HG02759 (cell line): ENCODE data around the gene USP24.

ENCODE experiments used
- ATAC-seq: cut with Tn5 transposase; IDR thresholded peaks from one replicate; pipeline ENCODE4 v1.9.1; 2021; ENCODE audit warnings: mild to moderate bottlenecking, moderate library complexity; ENCODE audit not compliant: unreplicated experiment

Gene USP24

DNA sequence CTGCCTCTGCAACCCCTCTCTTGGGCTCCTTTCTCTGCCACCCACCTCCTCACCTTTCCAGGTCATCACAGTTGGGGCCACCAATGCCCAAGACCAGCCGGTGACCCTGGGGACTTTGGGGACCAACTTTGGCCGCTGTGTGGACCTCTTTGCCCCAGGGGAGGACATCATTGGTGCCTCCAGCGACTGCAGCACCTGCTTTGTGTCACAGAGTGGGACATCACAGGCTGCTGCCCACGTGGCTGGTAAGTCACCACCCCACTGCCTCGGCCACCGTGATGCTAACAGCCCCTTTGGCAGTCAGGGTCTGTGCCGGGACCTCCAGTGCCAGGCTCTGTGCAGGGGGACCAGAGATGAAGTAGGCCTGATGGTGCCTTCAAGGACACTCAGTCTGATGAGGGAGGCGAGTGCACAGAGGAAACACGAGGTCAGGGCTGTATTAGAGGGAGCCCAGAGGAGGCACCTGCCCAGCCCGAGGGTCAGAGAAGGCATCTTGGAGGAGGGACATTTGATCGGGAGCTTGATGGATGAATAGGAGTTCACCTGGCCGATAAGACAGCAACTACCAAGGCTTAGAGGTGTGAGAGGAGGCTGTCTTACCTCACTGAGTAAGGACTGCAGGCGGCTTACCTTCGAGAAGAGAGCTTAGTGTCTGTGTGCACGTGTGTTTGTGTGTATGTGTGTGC lies 157.8 kb downstream of the USP24 start:
- no peak for ATAC-seq

DNA sequence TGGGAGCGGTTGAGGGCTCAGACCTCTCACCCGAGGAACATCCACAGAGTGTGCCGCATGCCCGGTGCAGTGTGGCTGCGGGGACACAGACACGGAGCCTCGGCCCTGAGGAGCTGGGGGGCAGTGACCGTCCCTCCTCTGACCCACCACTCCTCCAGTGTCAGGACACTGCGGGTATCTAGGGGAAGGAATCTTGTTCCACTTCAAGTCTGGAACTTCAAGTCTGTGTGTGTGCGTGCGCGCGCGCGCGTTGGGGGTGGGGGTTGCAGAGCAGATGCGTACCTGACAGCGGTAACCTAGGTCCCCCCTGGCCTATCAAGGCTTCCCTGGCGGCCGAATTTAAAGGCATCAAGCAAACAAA lies 158.6 kb downstream of the USP24 start:
- no peak for ATAC-seq

GRCh38 chr1:55055951-55056631 lies 159.1 kb downstream of the USP24 start:
- no peak for ATAC-seq

DNA sequence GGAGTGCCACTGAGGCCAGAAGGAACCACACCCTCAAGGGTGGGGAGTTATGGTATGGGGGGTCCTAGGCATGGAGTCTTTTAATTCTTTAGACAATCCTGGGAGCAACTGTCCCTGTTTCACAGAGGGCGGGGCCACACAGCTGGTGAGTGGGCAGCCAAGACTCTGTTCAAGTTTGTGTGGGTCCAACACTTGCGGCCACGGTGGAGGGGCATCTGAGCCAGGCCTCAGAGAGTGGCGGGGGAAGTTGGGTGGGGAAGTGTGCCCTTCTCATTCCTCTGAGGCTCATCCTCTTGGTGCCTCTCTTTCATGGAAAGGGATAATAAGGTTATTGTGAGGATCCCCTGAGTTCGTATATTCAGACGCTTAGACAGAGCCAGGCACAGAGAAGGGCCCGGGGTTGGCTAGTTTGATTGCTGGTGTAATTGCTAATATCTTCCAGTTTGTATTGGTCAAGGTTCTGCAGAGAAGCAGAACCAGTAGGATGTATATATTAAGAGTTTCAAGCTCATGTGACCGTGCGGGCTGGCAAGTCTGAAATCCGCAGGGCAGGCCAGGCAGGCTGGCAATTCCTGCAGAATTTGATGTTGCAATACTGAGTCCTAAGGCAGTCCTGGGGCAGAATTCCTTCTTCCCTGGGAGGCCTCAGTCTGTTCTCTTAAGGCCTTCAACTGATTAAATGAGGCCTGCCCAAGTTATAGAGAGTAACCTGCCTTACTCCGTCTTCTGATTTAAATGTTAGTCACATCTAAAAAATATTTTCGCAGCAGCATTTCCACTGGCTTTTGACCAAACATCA lies 159.9 kb downstream of the USP24 start:
- ATAC-seq = no peak

GRCh38 chr1:55054396-55054795 lies 160.8 kb downstream of the USP24 start:
- ATAC-seq = no peak

- ATAC-seq = no peak
Measured at GRCh38 chr1:55053265-55053954, 161.8 kb downstream of the USP24 start.

- no peak for ATAC-seq
Measured at GRCh38 chr1:55052221-55053142, 162.7 kb downstream of the USP24 start.

DNA sequence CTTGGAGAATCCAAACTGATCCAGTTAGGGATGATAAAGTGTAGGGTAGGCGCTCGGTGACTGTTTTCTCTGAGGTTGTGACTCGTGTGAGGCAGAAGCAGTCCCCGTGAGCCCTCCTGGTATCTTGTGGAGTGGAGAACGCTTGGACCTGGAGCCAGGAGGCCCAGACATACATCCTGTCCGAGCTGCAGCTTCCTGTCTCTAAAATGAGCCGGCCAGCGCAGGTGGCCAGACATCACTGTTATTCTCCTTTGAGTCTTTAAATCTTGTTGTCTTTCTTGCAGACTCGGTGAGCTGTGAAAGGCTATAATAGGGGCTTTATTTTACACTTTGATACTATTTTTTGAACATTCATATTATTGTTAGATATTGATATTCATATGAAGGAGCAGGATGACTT lies 163.5 kb downstream of the USP24 start:
- no peak for ATAC-seq

GRCh38 chr1:55051169-55051568 lies 164.0 kb downstream of the USP24 start:
- ATAC-seq = no peak

GRCh38 chr1:55050283-55050682 lies 164.9 kb downstream of the USP24 start:
- no peak for ATAC-seq

- ATAC-seq = no peak
Measured at GRCh38 chr1:55049914-55050278, 165.3 kb downstream of the USP24 start.

GRCh38 chr1:55049271-55049913 lies 165.8 kb downstream of the USP24 start:
- no peak for ATAC-seq

DNA sequence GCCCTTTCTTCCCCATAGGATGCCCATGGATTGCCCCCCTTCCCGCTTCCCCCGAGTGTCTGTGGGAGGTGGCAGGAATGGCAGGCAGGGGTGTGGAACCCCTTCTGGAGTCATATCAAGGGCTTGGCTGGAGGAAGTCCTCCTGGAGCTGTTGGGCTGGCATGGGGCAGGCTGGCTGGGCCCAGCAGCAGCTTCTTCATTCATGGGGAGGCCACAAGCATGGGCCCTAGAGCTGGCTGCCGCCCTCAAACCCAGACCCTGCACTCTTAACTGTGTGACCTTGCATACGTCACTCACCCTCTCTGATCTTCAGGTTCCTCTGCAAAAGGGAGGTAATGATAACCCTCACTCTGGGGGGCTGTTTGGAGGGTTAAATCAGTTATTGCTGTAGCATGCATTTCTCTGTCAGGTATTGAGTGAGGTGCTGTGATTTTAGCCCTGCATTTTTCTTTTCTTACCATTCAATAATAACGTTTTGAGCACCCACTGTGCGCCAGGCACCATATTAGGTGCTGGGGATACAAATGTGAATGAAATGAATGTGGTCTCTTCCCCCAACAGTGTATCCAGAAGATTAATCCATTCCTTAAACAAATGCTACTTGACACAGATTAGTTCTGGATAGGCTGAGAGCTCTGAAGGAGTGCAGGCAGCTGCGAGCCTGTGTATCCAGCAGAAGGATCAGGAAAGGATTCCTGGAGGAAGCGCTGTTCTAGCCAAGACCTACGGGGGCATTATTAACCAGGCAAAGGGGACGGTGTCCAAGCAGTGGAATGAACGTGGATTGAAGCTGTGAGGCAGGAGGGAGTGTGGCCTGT lies 166.5 kb downstream of the USP24 start:
- no peak for ATAC-seq

GRCh38 chr1:55047611-55048010 lies 167.6 kb downstream of the USP24 start:
- ATAC-seq = no peak

DNA sequence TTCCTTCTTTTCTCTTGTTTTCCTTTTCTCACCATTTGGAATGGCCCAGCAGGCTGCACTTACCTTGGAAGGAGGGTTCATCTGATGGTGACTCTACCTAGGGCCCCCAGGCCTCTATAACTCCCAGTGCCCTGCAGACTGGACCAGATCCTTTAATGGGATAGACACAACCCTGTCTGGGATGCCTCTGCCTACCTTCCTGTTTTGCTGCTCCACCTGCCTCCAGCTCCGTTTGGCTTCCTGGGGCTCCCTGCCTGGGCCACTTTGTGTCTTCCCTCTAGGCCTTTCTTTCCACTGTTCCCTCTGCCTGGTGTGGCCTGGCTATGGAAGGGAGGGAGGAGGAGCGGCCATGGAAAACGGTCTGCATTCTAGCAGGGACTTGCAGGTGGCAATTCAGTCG lies 168.3 kb downstream of the USP24 start:
- ATAC-seq = no peak

- ATAC-seq = no peak
Measured at GRCh38 chr1:55045430-55045829, 169.7 kb downstream of the USP24 start.

DNA sequence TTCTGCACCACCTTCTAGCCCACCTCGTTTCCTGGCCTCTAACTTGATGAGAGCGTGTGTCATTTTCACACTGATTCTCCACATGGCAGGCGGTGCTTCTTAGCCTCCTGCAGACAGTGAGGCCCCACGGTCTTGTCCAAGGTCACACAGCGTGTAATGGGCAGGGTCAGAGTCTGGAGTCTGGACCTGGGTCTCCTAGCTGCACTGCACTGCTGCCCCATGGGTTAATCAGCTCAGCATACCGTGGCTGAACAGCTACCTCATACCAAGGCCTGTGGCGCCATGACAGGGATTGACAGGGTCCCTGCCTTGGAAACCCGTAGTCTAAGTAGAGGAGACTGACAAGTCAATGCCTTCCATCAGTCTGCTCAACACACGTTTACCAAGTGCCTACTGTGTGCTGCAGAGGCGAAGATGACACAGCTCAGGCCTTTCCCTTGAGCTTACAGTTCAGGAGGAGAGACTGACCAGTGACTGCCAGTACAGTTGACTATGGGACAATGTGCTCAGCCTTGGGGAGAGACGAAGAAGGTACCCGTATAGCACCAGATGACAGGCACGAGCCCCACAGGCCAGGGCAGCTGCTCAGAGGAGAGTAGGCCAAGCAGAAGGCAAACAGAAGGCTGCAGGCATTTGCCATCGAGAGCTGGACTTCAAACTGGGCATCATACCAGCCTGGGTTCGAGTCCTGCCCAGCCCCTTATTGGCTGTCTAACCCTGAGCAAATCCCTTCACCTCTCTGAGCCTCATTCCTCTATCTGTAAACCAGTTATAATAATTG lies 170.4 kb downstream of the USP24 start:
- no peak for ATAC-seq

DNA sequence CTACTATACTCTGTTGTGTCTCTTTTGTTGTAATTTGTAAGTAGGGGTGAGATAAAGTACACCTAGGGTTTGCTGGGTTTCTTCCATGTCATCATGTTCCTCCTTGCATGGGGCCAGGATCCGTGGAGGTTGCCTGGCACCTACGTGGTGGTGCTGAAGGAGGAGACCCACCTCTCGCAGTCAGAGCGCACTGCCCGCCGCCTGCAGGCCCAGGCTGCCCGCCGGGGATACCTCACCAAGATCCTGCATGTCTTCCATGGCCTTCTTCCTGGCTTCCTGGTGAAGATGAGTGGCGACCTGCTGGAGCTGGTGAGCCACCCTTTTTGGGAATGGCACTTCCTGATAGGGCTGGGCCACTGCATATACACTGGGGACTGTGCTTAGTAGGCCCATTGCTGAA lies 171.4 kb downstream of the USP24 start:
- ATAC-seq = no peak
